ENCODE results near the gene SF3B3. TPM values are rescaled to one million over a fixed set of nuclear protein-coding genes. Genes with fewer than 3 reads are reported as not detected.

Gene SF3B3
- total RNA-seq, 3 donors from 2014 or later, result 80.2 to 147 (median 133) TPM

DNA sequence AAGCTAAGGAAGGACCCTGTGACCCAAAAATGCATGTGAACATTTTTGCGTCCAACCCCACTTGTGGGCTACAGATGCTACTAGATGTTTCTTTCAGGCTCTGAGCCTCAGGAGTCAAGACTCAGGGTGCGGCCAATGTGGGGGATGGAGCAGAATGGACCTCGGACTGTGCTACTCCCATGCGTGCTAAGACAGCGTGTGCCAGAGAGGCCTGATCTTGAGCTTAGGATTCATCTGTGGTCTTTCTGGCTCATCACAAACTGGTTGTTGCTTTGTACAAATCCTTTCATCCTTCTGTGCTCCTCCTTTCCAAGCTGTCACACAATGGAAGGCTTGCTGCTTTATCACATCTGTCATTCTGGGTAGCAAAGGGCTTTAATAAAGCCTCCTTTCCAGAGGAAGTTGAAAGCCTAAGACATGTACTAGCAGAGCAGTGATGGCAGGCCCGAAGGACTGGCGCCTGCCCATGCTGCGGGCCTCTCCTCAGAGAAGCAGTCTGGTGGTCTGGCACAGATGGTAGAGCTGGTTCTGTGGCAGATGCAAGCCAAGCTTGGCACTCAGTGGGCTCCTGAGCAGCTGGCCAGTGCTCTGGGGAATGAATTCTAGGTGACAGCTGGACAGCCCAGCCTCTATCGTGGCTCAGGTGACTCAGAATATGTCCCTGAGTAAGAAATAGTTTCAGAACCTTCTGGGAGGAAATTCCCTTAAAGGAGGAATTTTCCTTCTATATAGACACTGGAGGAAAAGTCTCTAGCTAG is 28.0 kb upstream of the SF3B3 start:
- Histone ChIP-seq H3K4me3 (no peak overlapping the region), H3K27me3 (no peaks in the 10 kb centered on the region), H3K4me1 (no peaks in the 10 kb centered on the region), H3K27ac (no peak overlapping the region), H3K36me3 (no peaks in the 10 kb centered on the region), H3K9me3 (no peaks in the 10 kb centered on the region)
- TF ChIP-seq POLR2AphosphoS5 (IDR thresholded peaks at IDR 0.05) (no peak), POLR2A (IDR thresholded peaks at IDR 0.05) (no peak)
- TF ChIP-seq, protein P1, sequence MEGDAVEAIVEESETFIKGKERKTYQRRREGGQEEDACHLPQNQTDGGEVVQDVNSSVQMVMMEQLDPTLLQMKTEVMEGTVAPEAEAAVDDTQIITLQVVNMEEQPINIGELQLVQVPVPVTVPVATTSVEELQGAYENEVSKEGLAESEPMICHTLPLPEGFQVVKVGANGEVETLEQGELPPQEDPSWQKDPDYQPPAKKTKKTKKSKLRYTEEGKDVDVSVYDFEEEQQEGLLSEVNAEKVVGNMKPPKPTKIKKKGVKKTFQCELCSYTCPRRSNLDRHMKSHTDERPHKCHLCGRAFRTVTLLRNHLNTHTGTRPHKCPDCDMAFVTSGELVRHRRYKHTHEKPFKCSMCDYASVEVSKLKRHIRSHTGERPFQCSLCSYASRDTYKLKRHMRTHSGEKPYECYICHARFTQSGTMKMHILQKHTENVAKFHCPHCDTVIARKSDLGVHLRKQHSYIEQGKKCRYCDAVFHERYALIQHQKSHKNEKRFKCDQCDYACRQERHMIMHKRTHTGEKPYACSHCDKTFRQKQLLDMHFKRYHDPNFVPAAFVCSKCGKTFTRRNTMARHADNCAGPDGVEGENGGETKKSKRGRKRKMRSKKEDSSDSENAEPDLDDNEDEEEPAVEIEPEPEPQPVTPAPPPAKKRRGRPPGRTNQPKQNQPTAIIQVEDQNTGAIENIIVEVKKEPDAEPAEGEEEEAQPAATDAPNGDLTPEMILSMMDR (IDR thresholded peaks at IDR 0.05), result no peak
- no peak for DNase-seq (ENCODE audit: low spot score in 2 of 2)
- intact Hi-C loops (cut with DNase I; ENCODE audit: low total_unique reads), result no loop called here

DNA sequence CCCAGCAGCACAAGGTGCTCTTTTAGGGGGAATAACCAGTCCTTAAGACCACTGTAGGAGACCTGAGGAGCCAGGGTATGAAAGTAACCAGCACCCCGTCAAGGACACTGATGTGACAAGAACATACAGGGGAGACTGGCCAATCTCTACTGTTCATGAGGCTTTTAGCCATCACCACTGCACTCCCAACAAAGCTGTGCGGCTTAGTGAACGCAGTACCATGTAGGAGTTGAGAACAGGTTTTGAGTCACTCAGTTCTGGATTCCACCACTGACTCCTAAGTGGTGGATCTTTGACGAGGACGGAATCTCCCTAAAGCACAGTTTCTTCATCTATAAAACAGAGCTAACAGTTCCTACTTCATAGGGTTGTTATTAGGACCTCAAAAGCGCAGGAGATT is 27.1 kb upstream of the SF3B3 start:
- no peaks in the 10 kb centered on the region for H3K9me3 ChIP-seq
- DNase-seq (ENCODE audit: low spot score in 2 of 2), result no peak
- no peak for TF ChIP-seq POLR2AphosphoS5 (IDR thresholded peaks at IDR 0.05)
- TF ChIP-seq, protein P1 (IDR thresholded peaks at IDR 0.05), result no peak
- TF ChIP-seq POLR2A (IDR thresholded peaks at IDR 0.05), result no peak
- intact Hi-C loops (cut with DNase I; ENCODE audit: low total_unique reads), result no loop called here
- H3K27ac ChIP-seq, result no peak overlapping the region
- H3K36me3 ChIP-seq, result no peaks in the 10 kb centered on the region
- H3K27me3 ChIP-seq, result no peaks in the 10 kb centered on the region
- H3K4me3 ChIP-seq, result no peak overlapping the region
- H3K4me1 ChIP-seq, result no peaks in the 10 kb centered on the region

DNA sequence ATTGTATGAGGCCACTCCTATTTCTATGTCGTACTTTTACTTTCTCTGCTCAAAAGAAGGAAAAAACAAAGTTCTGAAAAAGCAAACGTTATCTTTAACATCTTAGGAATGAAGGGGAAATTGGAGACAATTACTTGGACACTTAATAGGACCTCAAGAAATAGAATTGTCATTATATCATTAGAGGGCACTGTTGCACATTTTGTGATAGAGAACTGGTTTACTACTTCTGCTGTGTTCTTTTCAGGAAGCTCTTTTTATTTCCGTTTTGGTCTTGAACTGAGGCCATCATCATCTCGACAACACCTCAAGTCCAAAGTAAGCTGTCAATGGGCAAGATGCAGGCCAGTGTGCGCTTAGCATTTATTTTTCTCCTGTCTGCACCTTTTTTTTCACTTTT is 14.9 kb upstream of the SF3B3 start:
- Histone ChIP-seq H3K9me3 (no peaks in the 10 kb centered on the region), H3K4me1 (no peaks in the 10 kb centered on the region), H3K27ac (no peak overlapping the region), H3K4me3 (no peak overlapping the region), H3K27me3 (no peaks in the 10 kb centered on the region), H3K36me3 (peaks cover 6% of the 10 kb centered on the region)
- intact Hi-C loops (cut with DNase I; ENCODE audit: low total_unique reads), result no loop called here
- no peak for DNase-seq (ENCODE audit: low spot score in 2 of 2)
- TF ChIP-seq, protein P1 (IDR thresholded peaks at IDR 0.05), result no peak
- TF ChIP-seq POLR2A (IDR thresholded peaks at IDR 0.05) (no peak), POLR2AphosphoS5 (IDR thresholded peaks at IDR 0.05) (no peak)

DNA sequence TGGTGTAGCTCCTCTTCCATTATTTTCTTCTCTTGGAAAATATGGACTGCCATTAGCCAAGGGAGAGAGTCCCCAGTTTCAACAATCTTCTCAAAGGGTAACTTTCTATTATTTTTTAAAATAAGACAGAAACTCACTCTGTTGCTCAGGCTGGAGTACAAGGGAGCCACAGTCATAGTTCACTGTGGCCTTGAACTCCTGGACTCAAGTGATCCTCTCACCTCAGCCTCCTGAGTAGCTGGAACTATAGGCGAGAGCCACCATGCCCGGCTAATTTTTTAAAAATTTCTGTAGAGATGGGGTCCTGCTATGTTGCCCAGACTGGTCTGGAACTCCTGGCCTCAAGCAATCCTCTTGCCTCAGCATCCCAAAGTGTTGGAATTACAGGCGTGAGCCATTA is 13.4 kb upstream of the SF3B3 start:
- Histone ChIP-seq H3K9me3 (no peaks in the 10 kb centered on the region), H3K27me3 (no peaks in the 10 kb centered on the region), H3K27ac (no peak overlapping the region), H3K4me1 (no peaks in the 10 kb centered on the region), H3K4me3 (no peak overlapping the region), H3K36me3 (peaks cover 10% of the 10 kb centered on the region)
- intact Hi-C loops (cut with DNase I; ENCODE audit: low total_unique reads), result no loop called here
- no peak for TF ChIP-seq POLR2AphosphoS5 (IDR thresholded peaks at IDR 0.05)
- no peak for TF ChIP-seq POLR2A (IDR thresholded peaks at IDR 0.05)
- TF ChIP-seq, protein P1 (IDR thresholded peaks at IDR 0.05), result no peak
- no peak for DNase-seq (ENCODE audit: low spot score in 2 of 2)

DNA sequence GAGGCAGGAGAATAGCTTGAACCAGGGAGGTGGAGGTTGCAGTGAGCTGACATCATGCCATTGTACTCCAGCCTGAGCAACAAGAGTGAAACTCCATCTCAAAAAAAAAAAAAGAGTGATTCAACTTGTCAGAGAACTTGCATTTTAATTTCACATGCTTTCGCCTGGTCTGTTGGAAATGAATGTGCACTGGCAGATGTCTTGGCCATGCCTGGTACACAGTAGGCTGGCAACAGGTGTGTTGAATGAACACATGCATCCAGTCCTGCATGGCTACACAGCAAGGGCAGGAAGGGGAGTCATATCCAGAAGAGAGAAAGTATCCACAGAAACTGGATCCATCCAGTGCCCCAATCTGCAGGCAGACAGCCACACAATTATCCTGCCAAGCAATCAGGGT is 11.8 kb upstream of the SF3B3 start:
- H3K4me1 ChIP-seq, result no peaks in the 10 kb centered on the region
- no peaks in the 10 kb centered on the region for H3K9me3 ChIP-seq
- DNase-seq (ENCODE audit: low spot score in 2 of 2), result no peak
- no peak overlapping the region for H3K27ac ChIP-seq
- TF ChIP-seq POLR2AphosphoS5 (IDR thresholded peaks at IDR 0.05), result no peak
- TF ChIP-seq POLR2A (IDR thresholded peaks at IDR 0.05), result no peak
- TF ChIP-seq, protein P1 (IDR thresholded peaks at IDR 0.05), result no peak
- no peak overlapping the region for H3K4me3 ChIP-seq
- intact Hi-C loops (cut with DNase I; ENCODE audit: low total_unique reads), result no loop called here
- H3K36me3 ChIP-seq, result peaks cover 10% of the 10 kb centered on the region
- no peaks in the 10 kb centered on the region for H3K27me3 ChIP-seq
